ENCODE measurements around the gene C1R.
A peak's percentile ranks its signal among the peaks of the same experiment; 100 is the strongest.

C1R gene

DNA sequence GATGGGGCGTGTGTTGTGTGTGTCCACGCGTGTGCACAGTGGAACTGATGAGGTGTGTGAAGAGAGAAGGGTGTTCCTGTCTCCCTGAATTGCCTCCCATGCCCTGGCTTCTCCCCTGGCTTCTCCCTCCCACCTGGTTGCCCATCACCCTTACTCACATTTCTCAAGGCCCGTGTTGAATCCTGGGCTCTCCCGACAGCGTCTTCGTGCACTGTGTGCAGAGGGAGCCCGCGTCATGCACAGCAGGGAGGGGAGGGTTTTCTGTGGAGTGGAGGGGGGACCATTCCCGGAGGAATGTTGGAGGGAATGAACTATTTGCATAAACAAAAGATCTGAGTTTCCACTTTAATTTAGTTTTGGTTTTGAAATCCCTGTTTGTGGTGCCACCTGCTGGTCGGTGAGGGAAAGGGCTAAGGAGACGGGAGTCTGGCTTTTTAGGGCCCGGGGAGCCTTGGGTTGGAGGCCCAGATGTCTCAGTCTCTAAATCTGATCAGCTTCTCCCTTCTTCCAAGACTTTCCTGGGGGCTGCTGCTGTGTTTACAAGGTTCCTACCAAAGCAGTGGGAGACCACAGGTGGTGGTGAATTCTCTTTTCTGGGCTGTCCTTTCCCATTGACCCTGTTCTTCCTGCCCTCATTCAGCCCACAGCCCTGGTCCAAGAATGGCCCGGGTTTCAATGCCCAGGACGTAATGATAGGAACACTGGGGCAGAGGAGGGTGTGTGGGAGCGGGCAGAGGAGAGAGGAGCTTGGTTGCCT lies at the start of gene C1R:
C1R (minus strand) TSS at position 217 of the 757 bp plus-strand sequence; CDS start at position 160, 57 bp downstream.
- peak; percentile 19 for DNase-seq

GRCh38 chr12:7141351-7142005 lies 49.2 kb upstream of the C1R start:
- DNase-seq, result no peak

DNA sequence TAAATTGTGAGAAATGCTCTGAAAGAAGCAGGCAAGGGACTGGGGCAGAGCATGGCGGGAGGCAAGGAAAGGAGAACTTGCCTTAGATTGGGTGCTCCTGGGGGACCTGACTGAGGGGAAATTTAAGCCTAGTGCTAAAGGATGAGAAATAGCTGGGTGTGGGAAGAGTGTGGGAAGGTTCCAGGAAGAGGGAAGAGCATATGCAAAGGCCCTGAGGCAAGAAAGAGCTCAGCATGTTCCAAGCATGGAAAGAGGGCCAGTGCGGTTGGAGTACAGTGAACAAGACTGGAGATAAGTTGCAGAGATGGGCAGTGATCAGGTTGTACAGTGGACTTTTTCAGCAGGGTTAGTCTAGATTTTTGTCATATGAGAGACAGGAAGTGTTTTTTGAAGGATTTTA lies 47.0 kb upstream of the C1R start:
- no peak for DNase-seq

- no peak for DNase-seq
Observed at GRCh38 chr12:7137908-7138307, 45.7 kb upstream of the C1R start.

DNA sequence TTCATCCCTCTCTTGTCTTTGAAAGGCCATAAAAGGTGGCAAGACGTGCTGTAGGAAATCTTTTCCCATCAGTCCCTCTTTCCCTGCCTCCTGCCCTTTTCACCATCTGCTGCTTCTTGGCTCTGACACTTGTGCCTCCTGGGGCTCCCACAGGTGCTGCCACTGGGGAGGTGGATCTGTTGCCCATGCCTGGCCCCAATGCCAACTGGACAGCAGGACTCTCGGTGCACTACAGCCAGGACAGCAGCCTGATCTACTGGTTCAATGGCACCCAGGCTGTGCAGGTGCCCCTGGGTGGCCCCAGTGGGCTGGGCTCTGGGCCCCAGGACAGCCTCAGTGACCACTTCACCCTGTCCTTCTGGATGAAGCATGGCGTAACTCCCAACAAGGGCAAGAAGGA lies 44.4 kb upstream of the C1R start:
- no peak for DNase-seq

DNA sequence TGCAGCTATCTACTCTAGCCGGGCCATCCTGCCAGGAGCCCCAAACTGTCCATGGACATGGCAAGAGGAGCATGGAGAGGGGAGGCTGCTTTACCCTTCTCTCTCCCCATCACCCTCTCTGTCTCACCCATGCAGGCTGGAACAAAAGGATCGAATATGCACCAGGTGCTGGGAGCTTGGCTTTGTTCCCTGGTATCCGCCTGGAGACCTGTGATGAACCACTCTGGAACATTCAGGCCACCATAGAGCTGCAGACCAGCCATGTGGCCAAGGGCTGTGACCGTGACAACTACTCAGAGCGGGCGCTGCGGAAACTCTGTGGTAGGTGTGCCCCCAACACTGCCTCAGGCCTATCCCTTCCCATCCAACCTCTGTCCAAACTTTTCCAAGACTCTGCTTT lies 43.8 kb upstream of the C1R start:
- no peak for DNase-seq

DNA sequence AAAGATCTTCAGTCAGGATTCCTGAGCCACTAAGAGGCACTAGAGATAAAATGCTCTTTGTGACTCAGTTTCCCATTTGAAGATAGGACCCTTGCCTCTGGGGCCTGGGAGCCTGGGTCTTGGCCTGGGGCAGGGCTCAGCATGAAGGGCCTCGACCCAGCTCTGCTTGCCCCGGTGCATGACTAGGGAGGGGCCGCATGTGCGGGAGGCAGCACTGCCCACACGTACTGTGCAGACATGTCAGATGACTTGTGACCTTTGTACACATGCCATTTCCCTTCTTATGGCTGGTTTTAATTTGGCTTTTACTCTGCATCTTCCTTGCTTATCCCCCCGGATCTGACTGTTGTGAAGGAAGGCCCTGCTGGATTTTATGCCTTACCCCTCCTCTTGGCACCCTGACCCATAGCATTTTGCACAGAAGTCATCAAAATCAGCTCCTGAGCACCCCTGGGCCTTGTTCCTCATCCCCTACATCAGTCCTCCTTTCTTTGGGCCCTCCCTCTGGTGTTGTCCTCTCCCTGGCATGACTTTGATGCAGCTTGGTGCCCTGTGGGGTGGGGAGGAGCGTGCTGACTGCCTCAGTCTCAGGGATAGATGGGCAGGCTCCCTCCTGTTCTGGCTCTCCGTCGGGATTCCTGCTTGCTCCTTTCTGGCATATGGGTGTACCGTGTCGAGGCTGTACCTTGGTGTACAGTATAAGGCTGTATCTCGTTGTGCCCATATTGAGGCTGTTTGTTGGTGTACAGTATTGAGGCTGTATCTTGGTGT lies 42.3 kb upstream of the C1R start:
- DNase-seq, result no peak

- no peak for DNase-seq
Observed at GRCh38 chr12:7131502-7131866, 39.2 kb upstream of the C1R start.

GRCh38 chr12:7130701-7131501 lies 38.7 kb upstream of the C1R start:
- DNase-seq, result peak; percentile 45

GRCh38 chr12:7129872-7130691 lies 37.8 kb upstream of the C1R start, which contains the start of gene CLSTN3:
Gene CLSTN3 (plus strand): TSS chr12:7130371. CDS start chr12:7130649, 278 bp downstream.
- DNase-seq, result peak; percentile 59

DNA sequence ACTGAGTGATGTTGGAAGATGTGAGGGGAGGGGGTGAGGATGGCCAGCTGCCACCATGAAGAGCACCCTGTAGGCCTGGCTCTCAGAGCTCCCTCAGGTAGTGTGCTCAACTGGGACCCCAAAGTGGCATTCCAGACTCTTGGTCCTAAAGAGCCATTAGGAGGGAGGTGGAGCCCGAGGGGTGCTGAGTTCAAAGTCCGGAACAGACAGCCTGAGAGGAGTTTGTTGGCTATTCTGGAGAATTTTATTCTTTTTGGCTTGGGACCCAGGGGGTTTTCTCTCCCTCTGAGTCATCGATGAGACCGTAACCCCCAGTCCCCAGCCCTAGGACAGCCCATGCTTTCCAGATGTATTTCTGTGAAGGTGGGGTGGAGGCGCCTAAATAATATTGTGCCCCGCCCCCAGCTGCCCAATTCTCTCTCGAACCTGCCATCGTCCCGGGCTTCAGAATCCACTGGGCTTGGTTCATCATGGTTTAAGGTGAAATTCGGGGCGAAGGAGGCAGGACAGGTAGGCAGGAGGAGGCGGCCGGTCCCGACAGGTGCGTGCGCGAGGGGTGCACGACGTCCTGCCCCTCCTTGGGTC lies 37.1 kb upstream of the C1R start:
- DNase-seq, result no peak

- DNase-seq, result no peak
Observed at GRCh38 chr12:7128681-7129286, 36.5 kb upstream of the C1R start, which contains the start of gene RBP5. Gene RBP5 (minus strand): TSS chr12:7128889. CDS start chr12:7128775, 114 bp downstream.

- no peak for DNase-seq
Observed at GRCh38 chr12:7127916-7128626, 35.8 kb upstream of the C1R start.

DNA sequence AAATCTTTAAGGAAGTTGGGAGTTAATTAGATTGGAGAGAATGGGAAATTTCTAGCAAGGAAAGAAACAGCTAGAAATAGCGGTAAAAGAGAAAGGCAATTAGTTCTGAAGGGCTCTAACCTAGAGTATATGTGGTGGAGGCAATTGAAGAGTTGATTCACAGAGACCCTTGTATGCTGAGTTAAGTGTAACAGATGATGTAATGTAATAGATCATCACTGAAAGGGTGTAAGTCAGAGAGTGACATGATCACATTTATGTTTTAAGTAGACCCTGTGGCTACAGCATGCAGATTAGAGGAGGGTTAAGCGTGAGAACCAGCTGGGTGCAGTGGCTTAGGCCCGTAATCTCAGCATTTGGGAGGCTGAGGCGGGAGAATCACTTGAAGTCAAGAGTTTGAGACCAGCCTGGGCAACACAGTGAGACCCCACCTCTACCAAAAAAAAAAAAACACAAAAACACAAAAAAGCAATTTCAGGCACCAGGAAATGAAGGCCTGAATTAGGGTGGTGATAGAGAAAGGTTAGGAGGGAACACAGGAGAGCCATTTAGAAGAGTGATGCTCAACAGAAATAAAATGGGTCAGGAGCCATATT lies 33.5 kb upstream of the C1R start:
- no peak for DNase-seq

DNA sequence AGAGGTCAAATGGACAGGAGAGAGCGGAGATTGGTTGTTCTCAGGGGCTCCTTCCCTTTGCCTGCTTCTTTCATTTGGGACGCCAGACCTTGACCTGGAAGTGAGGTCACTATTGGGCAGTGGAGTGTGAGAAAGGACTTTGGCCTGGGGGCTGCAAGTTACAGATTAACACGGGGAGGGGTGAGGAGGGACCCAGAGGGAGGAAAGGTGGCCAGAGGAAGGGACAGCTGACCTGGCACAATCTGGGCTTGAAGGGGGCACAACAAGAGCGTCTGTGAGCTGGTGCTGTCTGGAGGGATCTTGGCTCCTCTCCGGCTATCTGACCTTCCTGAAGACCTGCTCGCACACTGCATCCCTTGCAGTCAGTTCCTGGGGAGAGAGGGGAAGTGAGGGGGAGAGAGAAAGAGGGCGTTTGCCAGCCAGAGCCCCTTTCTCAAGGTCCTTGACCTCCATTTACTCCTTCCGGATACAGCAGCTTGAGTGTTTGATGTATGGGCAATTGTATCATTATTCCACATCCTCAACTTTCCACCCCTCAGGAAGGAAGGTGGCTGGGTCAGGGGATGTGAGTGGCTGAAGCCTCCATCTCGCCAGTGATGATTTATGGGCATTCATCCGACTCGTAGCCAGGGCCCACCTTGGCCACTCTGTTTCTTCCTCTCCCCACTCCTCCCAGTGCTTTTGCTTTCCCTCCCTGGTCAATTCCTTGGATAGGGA lies 31.7 kb upstream of the C1R start:
- DNase-seq, result no peak

GRCh38 chr12:7122811-7123769 lies 30.8 kb upstream of the C1R start:
- no peak for DNase-seq

DNA sequence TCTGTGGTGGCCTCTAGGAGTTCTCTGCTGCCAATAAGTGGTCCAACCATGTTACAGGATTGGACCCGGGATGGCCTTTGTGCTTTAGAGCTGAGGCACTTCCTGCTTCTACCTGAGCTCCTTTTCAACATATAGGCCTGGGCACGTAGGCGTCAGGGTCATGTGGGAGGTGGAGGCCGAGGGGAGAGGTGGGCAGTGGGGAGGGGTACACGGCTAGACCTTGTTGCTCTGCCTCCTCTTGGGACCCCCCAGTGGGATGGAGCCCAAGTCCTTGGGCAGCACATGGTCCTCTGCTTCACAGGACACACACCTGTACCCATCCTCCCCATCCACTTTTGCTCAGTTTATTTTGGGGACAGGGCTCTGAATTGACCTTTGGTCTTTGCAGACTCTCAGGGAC lies 29.1 kb upstream of the C1R start:
- no peak for DNase-seq

GRCh38 chr12:7120166-7120565 lies 27.9 kb upstream of the C1R start:
- no peak for DNase-seq

Measured in NCI-H510A treated with DMSO at 0.1 percent for 48 hours (cell line).